Activated CD8-positive, alpha-beta memory T cell treated with anti-CD3 and anti-CD28 coated beads for 1 hour (primary cell): Measurements from ENCODE around the gene ACSS1.

Experiments
- DNase-seq, 2 donors: peaks; one replicate each; pipeline ENCODE4 v3.0.0-alpha.2; 2020; ENCODE audit warnings: low read depth in 1 of 2; ENCODE audit errors: extremely low read depth in 1 of 2

The ACSS1 gene

GRCh38 chr20:25061103-25061799 is 3.3 kb upstream of the ACSS1 start:
- no peak for DNase-seq

- DNase-seq: no peak
Measured at GRCh38 chr20:25059866-25060465, 2.0 kb upstream of the ACSS1 start.

DNA sequence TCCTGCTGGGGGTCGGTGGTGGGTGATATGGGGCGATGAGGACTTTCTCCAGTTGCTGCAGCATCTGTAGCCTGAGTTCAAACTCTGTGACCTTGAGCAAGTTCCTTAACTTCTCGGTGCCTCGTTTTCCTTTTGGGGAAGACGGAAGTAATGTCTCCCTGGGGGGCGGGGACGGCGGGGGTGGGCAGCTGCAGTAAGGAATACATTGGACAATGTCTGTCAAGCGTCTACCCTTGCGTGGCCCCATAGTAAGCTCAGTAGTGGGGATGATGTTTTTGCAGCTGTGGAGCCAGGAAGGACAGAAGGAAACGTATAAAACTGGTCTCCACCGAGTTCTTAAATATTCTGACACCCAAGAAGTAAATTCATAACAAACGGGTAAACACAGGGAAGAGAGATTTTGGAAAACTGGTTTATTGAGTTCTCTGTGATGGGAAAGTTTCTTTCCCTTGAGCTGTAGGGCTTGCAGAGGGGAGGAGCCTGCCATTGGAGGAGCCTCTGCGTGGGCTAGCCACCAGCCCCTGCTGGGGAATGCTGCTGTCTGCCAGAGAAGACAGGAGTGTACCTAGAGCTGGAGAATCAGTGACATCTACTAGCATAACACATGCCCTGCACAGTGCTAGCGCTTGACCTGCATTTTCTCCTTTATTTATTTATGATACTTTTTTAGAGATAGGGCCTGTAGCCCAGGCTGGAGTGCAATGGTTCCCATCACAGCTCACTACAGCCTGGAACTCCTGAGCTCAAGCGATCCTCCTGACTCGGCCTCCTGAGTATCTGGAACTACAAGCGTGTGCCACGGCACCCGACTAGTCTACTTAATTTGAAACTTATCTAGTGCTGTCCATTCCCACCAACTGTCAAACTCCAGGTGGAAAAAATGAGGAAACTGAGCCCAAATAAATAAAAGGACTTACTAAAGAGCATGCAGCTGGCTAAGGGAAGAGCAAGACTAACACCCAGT is 1.2 kb upstream of the ACSS1 start:
- DNase-seq: no peak

- DNase-seq: peak; percentile 48 to 60
Measured at GRCh38 chr20:25057234-25058050, 497 bp downstream of the ACSS1 start.

DNA sequence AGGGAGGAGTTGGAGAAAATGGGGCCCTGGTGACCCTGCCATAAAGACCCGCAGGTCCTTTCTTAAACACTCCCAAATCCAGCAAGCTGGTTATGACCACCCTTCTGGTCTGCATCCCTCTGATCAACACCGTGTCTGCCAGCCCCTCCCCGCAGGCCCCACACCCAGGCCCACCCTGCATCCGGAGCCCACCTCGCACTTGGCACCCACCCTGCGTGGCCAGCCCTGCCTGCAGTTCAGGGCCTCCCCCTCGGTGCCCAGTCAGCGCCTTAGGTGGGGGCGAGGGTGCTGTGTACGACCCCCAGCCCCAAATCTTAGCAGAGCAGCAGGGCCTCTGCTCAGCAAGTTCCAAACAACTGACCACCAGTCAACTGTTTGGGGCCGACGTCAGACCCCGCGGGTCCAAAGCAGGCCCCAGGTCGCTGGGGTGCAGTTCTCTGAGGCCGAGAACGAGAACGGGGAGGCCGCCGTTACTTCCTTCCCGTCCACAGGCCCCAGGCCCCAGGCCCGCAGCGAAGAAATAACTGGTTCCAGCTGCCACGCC is 1.2 kb downstream of the ACSS1 start:
- no peak for DNase-seq

GRCh38 chr20:25055711-25056495 is 2.0 kb downstream of the ACSS1 start:
- no peak for DNase-seq

DNA sequence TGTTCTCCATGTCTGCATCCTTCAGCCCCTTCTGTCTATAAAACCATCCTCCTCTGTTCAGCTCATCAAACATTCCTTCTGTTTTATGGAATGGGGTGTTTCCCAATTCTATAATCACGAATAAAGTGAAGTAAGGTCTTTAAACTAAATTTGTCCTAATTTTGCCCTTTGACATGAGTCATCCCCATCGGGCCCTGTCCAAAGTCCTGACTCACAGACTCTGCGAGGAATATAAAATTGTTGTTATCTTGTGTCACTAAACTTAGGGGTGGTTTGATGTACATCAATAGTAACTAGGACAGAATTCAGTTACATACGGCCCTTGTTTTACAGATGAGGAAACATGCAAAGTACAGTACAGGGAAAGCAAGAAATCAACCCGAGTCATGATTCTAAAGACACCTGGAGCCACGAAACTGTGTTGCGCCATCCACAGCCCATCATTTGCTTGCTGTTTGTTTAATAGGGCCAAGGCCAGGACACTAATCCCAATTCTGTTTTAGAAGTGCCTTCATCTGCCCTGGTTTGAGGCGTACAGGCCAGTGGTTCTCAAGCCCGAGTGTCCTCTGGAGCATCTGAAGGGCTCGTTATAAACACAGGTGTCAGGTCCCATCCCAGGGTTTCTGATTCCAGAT is 2.8 kb downstream of the ACSS1 start:
- no peak for DNase-seq

- no peak for DNase-seq
Measured at GRCh38 chr20:25054096-25054820, 3.7 kb downstream of the ACSS1 start.

DNA sequence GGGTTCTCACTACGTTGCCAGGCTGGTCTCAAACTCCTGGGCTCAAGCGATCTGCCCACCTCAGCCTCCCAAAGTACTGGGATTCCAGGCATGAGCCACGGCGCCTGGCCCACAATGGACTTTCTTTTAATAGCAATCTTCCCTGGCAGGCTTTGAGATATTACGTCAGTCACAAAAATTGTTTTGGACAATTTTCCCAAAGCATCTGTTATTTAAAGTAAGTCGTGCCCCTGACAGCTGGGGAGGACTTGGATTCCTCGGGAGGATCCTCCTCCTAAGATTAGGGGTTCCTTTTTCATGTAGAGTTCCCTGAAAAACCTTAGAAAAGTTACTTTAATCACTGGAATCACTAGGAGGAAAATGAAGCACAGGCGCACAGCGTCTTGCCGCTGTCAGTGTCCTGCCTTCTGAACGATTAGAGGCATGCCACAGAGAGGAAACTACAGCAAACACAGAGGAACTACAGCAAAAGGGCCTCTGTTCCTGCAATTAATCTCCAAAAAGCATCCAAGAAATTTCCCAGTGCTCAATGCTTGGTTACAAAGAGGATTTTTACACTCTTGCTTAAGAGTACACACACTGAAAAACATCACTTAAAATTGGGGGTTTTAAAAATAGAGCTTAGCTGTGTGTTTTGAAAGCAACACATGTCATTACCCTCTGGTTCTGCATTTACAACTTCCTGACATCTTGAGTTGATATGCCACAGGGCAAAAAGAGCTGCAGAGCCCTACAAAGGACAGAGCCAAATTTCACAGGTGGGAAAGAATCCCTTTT is 4.5 kb downstream of the ACSS1 start:
- no peak for DNase-seq

GRCh38 chr20:25052255-25053194 is 5.4 kb downstream of the ACSS1 start:
- no peak for DNase-seq

DNA sequence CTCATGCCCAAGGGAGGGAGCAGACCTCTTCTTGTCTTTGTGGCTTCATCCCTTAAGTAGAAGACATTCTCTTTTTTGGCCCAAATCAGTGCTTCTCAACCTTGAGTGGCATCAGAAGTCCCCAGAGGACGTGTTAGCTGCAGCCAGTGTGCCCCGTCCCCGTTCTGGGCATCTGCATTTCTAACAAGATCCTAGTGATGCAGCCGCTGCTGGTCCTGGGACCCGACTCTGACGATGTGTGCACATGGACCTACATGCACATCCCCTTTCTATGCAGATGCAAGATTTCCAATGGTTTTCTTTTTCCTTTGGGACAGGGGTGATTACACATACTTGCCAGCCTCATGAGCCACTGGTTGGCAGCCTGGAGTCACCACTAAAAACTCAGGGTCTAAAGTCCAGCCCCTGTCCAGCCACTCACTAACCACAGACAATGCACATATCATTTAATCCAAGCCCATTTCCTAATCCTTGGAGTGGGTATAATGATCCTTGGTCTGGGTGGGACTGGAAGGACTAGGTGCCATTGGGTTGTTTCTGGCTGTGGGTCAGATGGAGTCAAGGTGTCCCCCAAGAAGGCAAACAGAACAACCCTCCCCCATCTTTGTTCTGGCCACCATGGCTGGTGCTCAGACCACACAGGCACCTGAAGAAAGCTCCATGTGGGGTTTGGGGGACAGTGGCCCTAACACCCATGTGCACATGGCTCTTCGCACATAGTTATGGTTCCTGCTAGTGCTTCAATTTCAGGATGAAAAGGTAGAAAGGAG is 6.4 kb downstream of the ACSS1 start:
- DNase-seq: no peak

- DNase-seq: no peak
Measured at GRCh38 chr20:25050501-25051350, 7.2 kb downstream of the ACSS1 start.

DNA sequence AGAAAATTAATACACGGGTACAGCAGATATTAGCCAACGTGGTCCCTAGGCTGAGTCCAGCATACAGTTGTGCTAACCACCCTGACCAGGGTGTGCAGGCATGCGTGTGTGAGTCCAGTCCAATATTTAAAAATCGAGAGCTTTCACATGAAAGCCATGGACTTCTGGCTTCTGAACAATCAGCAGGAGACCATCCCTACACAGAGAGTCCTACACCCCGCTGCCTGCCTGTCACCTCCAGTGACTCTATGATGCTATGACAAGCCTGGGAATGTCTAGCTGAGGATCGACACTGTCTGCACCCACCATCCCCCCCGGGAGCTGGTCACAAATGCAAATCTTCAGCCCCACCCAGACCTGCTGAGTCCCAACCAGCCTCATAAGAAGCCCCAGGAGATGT is 7.9 kb downstream of the ACSS1 start:
- DNase-seq: no peak

GRCh38 chr20:25049261-25050060 is 8.5 kb downstream of the ACSS1 start:
- DNase-seq: no peak
